DMS114 treated with DMSO at 0.1 percent for 48 hours (cell line): ENCODE results near the gene NCAPD3.

Source experiments
- DNase-seq: peaks from one replicate; lab custom pipeline; 2025; ENCODE audit not compliant: unreplicated experiment; lab: John Stamatoyannopoulos, UW

The NCAPD3 gene

DNA sequence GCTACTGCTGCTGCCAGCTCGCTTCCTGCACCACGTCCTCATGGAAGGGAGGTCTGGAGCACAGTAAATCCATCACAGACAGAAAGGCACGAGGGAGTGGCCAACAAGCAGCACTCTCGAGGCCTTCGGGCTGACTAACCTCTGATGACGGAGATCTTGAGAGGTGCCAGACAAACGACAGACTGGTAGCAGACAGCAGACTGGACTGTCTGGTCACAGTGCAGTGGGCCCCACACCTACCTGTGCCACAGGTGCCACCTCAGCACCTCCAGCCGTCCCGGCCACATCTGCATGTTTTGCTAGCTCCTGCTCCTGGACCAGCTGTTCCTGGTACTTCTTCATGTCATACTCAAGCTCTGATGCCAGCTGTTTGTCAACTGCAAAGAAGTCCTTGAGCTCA, 64.1 kb downstream of the NCAPD3 start:
- DNase-seq: no peak

DNA sequence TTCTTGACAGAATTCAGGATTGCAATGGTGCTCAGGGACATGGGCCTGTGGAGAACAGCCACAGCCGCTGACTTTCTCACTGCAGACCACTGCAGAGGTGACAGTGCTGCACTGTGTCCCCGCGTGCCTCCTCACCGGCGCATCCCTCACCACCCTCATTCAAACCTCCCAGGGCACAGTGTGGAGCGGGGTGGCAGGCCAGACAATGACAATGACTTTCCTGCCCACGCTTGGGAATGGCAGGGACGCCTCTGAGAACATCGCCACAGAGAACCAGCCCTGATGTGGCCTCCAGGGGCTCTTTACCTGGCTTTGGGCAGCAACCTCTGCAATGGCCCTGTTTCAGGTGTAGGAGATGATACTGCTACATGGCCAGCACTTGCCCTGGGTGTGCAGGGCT, 65.7 kb downstream of the NCAPD3 start:
- no peak for DNase-seq

DNA sequence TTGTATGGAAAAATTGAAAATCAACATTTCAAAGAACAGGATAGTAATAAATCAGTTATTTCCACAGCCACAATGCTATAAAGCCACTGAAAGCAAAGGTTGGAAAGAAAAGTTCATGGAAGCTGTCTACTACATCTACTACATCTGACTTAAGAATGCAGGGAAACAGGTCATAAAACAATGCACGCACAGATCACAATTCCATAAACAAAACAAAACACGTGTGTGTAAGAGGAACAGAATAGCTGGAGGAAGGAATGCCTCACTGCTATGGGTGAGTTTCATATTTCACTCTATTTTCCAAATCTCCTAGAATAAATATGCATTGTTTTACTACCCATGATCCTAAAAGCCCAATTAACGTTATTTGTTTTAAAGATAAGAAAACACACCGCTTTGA, 66.3 kb downstream of the NCAPD3 start:
- no peak for DNase-seq

DNA sequence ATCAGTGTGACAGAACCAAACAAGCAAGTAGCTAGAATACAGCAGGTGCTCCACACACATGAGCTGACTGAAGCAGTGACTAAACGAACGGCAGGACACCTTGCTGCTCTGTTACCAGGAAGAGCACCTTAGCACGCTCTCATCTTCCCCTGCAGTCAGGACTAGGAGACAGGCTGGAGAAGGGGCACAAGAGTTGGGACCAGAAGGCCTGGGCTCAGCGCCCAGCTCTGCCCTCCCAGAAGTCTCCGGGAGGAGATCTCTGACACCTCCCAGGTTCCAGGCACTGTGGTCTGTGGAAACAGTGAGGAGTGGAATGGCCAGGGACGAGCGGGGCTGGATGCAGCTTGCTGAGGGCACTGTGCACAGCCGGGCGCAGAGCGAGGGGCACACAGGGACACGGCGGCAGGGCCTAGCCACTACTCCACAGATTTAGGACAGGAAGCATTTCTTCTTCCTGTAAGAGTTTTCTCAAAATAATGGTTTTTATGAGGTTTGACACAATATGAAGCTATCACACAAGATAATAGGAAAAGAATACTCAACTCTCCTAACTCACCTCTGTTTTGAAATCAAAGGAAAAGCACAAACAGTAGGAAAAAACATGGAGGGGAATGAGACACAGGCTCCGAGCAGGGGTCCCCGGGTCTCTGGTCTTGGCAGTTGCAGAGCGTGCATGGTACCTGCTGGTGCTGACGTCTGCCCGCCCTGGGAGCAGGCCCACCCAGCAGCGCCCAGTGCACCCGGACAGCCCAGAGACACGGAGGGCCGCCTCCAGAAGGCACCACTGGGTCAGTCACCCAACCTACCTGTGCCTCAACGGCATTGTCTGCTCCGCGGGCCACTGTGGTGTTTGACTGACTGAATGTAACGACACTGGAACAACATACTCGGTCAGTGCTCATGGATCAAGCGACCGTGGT, 67.6 kb downstream of the NCAPD3 start:
- no peak for DNase-seq

DNA sequence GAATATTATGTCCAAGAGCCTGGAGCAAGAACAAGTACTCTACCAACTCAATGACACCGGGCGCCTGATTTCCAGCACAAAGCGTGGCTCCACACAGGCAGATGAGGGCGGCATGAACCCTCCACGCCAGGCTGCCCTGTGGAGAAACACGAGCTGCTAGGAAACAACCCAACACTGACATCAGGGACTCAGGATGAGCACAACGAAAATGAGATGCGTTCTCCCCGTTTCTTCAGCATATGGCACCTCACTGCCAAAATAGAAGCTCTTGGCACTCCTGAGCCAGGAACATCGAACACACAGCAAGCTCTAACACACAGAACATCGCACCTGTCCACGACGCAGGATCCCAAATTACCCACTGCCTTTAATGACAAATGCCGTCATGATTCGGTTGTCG, 68.3 kb downstream of the NCAPD3 start:
- no peak for DNase-seq

DNA sequence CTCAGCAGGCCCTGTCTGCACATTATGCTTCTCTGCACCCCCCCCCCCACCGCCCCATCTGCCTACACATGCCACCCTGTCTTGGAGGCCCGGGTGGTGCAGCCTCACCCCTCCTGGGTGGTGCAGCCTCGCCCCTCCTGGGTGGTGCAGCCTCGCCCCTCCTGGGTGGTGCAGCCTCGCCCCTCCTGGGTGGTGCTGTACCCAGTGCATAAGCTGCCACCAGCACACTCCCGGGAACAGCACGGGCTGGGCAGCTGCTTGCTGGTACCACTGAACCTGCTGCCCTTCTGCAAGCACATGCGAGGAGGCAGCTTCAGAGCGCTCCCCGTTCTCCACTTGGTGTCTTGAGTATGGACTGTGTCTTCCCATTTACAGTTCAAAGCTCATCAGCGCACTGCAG, 69.3 kb downstream of the NCAPD3 start:
- DNase-seq: no peak

DNA sequence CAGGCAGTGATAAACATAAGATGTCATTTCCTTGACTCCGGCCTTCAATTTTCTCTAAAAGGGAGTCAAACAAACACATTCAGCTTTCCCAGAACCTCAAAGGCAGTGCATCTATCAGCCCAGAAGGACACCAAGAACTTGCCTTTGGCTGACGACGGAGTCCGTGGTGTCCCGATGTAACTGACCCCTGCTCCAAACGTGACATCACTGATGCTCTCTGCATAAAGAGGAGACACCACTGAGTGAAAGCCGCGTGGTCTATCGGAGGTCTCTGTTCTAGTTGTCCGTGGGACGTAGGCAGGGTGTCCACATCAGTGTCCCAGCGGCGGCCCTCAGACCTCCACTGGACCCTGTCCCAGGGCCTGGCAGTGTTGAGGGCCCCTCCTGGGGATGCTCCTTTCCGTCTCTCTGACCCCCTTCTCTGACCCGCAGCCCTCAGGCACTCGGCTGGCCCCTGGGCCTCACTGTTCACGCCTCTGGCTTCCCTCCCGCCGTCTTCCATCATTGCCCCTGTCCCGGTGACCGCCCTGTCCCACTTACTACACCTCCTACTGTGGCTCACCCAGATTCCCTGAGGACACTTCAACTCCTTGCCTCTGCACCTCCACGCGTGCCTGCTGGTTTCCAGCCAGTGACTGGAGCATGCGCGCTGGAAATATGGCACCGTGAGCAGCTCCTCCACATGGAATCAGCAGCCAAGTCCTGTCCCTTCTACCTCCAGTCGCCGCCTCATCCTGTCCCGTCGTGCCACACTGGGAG, 70.4 kb downstream of the NCAPD3 start:
- no peak for DNase-seq

DNA sequence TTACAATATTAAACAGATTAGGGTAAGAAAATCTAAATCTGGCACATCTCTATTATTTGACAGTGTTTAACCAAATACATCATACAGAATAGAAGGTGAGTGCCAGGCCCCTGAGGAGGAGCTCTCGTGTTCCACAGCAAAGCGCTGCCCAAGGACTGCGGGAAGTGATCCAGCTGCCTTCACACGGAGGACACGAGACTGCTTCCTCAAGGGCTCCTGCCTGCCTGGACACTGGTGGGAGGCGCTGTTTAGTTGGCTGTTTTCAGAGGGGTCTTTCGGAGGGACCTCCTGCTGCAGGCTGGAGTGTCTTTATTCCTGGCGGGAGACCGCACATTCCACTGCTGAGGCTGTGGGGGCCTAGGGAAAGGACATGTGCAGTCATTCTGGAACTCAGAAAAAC, 71.1 kb downstream of the NCAPD3 start:
- no peak for DNase-seq

DNA sequence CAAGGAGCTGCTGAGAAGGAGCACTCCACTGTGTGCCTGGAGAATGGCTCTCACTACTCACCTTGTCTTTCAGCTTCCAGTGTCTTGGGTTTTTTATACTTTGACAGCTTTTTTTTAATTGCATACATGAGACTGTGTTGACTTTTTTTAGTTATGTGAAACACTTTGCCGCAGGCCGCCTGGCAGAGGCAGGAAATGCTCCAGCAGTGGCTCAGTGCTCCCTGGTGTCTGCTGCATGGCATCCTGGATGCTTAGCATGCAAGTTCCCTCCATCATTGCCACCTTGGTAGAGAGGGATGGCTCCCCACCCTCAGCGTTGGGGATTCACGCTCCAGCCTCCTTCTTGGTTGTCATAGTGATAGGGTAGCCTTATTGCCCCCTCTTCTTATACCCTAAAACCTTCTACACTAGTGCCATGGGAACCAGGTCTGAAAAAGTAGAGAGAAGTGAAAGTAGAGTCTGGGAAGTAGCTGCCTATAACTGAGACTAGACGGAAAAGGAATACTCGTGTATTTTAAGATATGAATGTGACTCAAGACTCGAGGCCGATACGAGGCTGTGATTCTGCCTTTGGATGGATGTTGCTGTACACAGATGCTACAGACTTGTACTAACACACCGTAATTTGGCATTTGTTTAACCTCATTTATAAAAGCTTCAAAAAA, 72.6 kb downstream of the NCAPD3 start:
- no peak for DNase-seq

DNA sequence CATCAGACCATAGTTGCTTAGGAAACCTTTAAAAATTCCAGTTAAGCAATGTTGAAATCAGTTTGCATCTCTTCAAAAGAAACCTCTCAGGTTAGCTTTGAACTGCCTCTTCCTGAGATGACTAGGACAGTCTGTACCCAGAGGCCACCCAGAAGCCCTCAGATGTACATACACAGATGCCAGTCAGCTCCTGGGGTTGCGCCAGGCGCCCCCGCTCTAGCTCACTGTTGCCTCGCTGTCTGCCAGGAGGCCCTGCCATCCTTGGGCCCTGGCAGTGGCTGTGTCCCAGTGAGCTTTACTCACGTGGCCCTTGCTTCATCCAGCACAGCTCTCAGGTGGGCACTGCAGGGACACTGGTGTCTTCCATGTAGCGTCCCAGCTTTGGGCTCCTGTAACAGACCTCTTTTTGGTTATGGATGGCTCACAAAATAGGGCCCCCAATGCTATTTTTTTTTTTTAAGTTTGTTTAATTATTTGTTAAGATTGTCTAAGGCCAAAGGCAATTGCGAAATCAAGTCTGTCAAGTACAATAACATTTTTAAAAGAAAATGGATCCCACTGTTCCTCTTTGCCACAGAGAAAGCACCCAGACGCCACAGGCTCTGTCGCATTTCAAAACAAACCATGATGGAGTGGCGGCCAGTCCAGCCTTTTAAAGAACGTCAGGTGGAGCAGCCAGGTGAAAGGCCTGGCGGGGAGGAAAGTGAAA, 73.4 kb downstream of the NCAPD3 start:
- no peak for DNase-seq

DNA sequence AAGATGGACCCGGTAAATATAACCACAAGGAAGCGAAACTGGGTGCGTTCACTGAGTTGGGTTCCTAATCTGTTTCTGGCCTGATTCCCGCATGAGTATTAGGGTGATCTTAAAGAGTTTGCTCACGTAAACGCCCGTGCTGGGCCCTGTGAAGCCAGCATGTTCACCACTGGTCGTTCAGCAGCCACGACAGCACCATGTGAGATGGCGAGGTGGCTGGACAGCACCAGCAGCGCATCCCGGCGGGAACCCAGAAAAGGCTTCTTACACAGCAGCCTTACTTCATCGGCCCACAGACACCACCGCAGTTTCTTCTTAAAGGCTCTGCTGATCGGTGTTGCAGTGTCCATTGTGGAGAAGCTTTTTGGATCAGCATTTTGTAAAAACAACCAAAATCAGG, 74.4 kb downstream of the NCAPD3 start:
- DNase-seq: no peak

DNA sequence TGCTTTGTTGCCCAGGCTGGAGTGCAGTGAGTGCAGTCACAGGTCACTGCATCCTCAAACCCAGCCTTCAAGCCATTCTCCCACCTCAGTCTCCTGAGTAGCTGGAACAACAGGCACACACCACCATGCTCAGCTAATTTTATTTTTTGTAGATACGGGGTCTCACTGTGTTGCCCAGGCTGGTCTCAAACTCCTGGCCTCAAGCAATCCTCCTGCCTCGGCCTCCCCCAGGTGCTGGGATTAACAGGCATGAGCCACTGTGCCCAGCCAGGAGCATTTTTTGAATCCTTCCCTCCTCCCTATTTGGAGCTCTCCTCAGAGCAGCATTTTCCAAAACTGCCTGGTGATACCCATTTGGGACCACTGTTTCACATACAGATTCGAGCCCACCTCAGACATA, 77.2 kb downstream of the NCAPD3 start:
- DNase-seq: no peak

DNA sequence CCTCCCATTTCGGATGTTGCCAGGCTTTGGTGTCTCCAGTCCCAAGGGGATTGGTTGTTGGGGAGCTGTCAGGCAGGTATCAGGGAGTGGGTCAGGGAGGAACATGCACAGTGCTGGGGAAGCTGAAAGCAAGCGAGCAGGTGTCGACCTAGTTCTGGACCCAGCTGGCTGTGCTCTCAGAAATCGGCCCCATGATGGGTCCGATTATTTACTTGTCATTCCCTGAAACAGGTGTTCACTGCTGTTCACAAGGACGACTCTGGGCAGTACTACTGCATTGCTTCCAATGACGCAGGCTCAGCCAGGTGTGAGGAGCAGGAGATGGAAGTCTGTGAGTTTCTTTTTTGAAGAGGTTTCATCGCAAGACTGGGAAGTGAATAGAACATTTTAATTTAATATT, 78.1 kb downstream of the NCAPD3 start:
- no peak for DNase-seq

DNA sequence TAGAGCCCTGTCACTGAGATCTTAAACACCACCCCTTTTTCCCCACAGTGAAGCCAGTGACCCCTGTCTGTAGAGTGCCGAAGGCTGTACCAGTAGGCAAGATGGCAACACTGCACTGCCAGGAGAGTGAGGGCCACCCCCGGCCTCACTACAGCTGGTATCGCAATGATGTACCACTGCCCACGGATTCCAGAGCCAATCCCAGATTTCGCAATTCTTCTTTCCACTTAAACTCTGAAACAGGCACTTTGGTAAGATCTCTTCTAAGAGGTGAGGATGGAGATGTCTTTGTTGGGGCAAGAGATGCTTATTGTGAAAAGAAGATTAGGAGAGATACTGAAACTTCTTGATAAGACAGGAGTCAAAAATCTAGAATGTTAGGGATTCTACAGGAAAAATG, 79.0 kb downstream of the NCAPD3 start:
- no peak for DNase-seq

DNA sequence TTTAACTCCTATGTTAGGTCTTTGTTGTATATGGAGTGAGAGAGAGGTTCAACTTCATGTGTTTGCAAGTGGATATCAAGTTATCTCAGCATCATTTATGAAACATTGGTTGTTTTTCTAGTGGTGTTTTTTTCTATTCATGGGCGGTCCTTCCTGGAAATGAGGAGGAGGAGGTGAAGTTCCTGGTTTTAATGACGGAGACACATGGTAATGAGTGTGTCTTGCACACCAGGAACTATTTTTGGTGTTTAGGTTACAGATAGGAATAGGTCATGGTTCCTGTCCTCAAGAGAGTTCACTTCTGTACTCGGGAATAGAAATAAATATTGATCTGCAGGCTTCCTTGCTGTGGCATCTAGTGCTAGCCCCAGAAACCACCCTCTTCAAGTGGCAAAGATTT, 80.0 kb downstream of the NCAPD3 start:
- no peak for DNase-seq

DNA sequence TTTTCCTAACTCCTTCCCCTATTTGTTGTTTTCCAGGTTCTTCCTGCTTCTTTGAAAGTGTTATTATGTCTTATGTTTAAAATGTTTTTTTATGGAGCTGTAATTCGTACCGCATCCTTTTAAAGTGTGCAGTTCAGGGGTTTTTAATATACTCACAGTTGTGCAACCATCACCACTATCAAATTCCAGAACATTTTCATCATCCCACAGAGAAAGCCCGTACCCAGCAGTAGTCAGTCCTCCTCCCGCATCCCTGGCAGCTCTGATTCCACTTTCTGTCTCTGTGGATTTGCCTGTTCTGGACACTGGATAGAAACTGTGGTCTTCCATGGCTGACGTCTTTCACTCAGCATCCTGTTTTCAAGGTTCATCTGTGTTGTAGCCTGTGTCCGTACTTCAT, 81.2 kb downstream of the NCAPD3 start:
- no peak for DNase-seq

DNA sequence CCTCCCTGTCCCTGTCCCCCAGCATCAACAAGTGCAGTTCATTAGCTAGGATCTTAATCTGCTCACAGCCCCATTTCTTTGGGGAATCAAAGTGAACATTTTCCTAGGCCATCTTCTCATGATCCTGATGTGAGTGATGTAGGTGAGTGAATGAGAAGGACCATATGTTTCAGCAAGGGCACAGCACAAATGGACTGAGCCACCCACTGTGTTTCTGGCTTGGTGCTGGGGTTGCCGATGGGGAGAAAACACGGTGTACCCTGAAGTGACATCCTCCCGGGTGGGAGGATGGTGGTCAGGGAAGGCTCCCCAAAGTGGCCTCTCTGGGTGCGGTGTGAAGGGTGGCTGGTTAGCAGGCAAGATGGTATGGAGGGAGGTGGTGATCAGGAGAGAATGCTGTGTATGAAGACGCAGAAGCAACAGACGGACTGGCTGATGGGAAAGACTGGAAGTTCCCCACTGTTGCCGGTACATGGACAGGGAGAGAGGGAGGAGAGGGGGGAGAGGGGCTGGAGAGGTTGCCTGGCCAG, 82.7 kb downstream of the NCAPD3 start:
- DNase-seq: no peak

DNA sequence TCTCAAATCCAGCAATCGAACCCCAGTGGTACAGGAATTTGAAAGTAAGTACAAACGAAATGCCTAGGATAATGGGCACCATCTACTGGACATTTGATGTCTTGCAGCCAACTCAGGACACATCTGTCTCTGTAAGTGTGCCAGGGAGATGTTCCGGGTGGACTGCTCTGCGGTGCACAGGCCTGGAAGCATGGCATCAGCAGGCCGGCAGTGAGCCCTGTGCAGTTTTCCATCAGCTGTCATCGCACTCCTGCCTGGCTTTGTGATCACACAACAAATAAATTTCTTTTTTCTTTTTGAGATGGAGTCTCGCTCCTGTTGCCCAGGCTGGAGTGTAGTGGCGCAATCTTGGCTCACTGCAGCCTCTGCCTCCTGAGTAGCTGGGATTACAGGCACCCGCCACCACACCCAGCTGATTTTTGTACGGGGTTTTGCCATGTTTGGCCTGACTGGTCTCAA, 83.9 kb downstream of the NCAPD3 start:
- peak; percentile 34 for DNase-seq

DNA sequence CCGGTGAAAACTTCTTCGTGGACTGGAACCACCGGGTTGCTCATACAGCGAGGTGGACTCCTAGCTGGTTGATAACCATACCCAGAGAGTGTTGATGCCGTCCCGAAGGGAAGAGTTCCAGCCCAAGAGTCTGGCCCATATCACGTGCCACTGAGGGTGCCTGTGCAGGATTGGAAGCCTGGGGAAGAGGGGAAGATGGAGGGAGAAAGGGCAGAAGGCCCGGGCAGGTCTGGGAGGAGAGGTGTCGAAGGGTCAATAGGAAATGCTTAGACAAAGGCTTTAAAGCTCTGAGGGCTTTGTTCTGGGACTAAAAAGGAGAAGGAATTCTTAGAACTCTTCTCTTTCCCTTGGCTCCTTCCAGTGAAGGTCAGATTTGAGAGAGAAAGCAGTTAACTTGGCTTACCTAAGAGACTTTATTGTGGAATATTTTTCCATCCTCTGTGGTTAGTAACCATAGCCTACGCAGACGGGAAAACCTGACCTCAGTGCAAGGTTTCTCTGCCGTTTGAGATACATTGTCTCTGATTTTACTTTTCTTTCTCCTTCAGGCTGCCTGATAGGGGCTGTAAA, 84.4 kb downstream of the NCAPD3 start:
- no peak for DNase-seq

DNA sequence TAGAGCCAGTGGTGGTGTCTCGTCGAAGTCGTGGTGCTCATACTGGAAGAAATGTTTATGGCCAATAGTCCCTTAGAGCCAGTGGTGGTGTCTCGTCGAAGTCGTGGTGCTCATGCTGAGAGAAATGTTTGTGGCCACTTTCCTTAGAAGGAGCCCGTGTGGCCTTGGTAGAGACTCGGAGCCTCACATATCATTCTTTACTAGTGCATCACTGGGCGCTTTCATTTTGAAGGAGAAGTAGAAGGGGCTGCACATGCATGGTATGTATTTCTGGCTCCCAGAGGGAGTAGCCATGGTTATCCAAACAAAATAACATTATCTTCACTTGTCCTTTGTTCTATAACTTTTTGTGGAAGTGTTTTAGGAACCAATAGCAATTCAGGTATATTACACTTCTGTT, 85.4 kb downstream of the NCAPD3 start:
- no peak for DNase-seq

DNA sequence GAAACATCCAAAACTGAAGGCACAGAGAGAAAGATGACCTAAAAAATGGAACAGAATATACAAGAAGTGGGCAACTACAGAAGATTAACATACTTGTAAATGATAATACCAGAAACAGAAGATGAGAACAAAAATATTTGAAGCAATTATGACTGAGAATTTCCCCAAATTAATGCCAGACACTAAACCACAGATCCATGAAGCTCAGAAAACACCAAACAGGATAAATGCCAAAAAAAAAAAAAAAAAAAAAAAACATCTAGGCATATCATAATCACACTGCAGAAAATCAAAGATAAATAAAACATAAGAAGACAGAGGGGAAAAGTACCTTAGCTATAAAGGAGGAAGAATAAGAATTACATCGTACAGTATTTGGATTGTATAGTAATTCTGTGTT, 89.6 kb downstream of the NCAPD3 start:
- DNase-seq: no peak
